HepG2 (cell line): Measurements from ENCODE around the gene ANKRD53. TPM values are rescaled to one million over a fixed set of nuclear protein-coding genes. Genes with fewer than 3 reads are reported as not detected.

Experiments used
- ATM ChIP-seq: fragments of 450-650 bp; IDR thresholded peaks from 2 replicates; pipeline ENCODE4 v1.7.1; 2017; ENCODE audit warnings: mild to moderate bottlenecking, borderline replicate concordance
- BORCS8-MEF2B ChIP-seq: sonication (generic); formaldehyde crosslinking; IDR thresholded peaks from 2 replicates; pipeline ENCODE4 v1.8.0; 2022; ENCODE audit warnings: mild to moderate bottlenecking, missing genetic modification reagents
- ESRRA ChIP-seq: sonication (generic); formaldehyde crosslinking; IDR thresholded peaks from 2 replicates; pipeline ENCODE4 v1.5.1; 2020; ENCODE audit warnings: mild to moderate bottlenecking, low read depth, missing genetic modification reagents
- GZF1 ChIP-seq: sonication (generic); formaldehyde crosslinking; IDR thresholded peaks from 2 replicates; pipeline ENCODE4 v1.5.1; 2020; ENCODE audit warnings: mild to moderate bottlenecking, missing genetic modification reagents
- MED1 ChIP-seq: sonication (generic); formaldehyde crosslinking; IDR thresholded peaks from 2 replicates; pipeline ENCODE4 v1.4.0; 2020; ENCODE audit warnings: missing genetic modification reagents
- PLRG1 ChIP-seq: fragments of 450-650 bp; conservative IDR thresholded peaks from 2 replicates; pipeline ENCODE4 v1.6.1; 2016
- WIZ ChIP-seq: sonication (generic); formaldehyde crosslinking; IDR thresholded peaks from 2 replicates; pipeline ENCODE4 v1.5.1; 2020; ENCODE audit warnings: mild to moderate bottlenecking, missing genetic modification reagents
- ZBTB4 ChIP-seq: sonication (generic); formaldehyde crosslinking; IDR thresholded peaks from 2 replicates; pipeline ENCODE4 v1.4.0; 2020; ENCODE audit warnings: missing genetic modification reagents, mild to moderate bottlenecking, borderline replicate concordance
- ZEB1 ChIP-seq: IDR thresholded peaks from 2 replicates; pipeline ENCODE4 v1.6.1; 2012; ENCODE audit warnings: mild to moderate bottlenecking, low read depth, inconsistent platforms; ENCODE audit not compliant: insufficient replicate concordance
- ZNF3 ChIP-seq: IDR thresholded peaks from 2 replicates; pipeline ENCODE4 v1.7.0; 2017; ENCODE audit warnings: inconsistent platforms
- ZNF407 ChIP-seq: sonication (generic); formaldehyde crosslinking; IDR thresholded peaks from one replicate; pipeline ENCODE4 v1.5.1; 2020; ENCODE audit warnings: mild to moderate bottlenecking, missing genetic modification reagents; ENCODE audit errors: not compliant biosample characterization
- ZNF629 ChIP-seq: sonication (generic); formaldehyde crosslinking; conservative IDR thresholded peaks from 2 replicates; pipeline ENCODE4 v1.5.0; 2020; ENCODE audit warnings: missing genetic modification reagents
- polyA plus RNA-seq, 8 experiments: library from polyadenylated mRNA; depleted of rRNA in 3 of 8; stranded (reverse) in 7 of 8; unstranded in 1 of 8; fragments of >200 nt; fragmentation: Illumina TruSeq in 4 of 8; extraction: Trizol in 4 of 8; gene quantifications; 2 replicates each; pipeline versions ENCODE4 v1.2.1 to v1.2.3, GENCODE V29; 2011 to 2016; ENCODE audit warnings: low read depth in 4 of 8, missing spikeins in 1 of 8, mixed read lengths in 1 of 8; ENCODE audit not compliant: insufficient read depth in 1 of 8
- total RNA-seq, 5 experiments: library from RNA; depleted of rRNA; stranded (reverse); fragments of >200 nt; fragmentation: Illumina TruSeq; extraction: Trizol; gene quantifications; 2 replicates each; pipeline ENCODE4 v1.2.3, GENCODE V29; 2016; ENCODE audit warnings: low read depth in 1 of 5
- TF ChIP-seq, protein P1 (sequence below): sonication (generic); formaldehyde crosslinking; IDR thresholded peaks from 2 replicates; pipeline ENCODE4 v1.5.0; 2020; ENCODE audit warnings: missing genetic modification reagents, mild to moderate bottlenecking, borderline replicate concordance
- TF ChIP-seq, protein P2 (sequence below): IDR thresholded peaks from 2 replicates; pipeline ENCODE4 v1.6.1; 2016; ENCODE audit warnings: low read depth

Gene ANKRD53
- total and polyA plus RNA-seq, 2 of the 13 experiments (the other 11 are each of a cell fraction or from before 2014, with no cell fraction given), result 0.15 TPM; not detected in 1

DNA sequence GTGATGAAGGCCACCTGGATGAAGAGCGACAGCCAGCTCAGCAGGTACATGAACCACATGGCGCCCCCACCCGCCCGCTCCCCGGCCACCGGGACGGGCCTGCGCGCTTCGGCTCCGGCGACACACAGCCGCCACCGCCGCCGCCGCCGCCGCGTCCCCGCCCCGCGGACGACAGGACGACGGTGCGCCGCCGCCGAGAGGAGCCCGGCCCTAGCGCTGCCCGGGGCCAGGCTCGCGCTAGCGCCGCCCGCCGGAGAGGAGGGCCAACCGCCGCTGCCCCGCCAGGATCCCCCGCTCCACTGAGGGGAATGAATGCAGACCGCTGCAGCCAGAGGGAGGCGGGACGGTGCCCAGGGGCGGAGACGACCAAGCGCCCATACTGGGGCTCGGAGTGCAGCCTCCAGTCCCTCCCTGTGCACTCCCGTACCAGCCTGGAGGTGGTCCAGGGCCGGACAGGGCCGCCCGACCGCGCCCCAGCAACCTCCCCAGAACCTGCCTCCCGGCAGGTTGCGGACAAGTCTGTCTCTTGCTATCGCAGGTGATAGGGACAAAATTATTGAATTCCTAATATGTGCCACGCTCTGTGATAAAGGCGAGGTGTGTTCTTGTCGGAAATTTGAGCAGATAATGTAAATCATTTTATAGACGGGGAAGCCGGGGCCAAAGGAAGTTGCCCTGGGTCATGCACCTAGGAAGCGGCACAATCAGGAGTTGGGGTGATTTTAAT, 16.4 kb downstream of the ANKRD53 start, which contains the start of gene TEX261 (continued):
- TF ChIP-seq ZNF407 (no peak), PLRG1 (no peak), ESRRA (no peak), WIZ (CRISPR knock-in tag) (0 out of 2 replicates have a peak, but pooled peaks have one; percentile 90), ZEB1 (peak; percentile 75), BORCS8-MEF2B (CRISPR knock-in tag) (no peak), ZNF629 (0 out of 2 replicates have a peak, but pooled peaks have one; percentile 6), MED1 (CRISPR knock-in tag) (peak; percentile 69), ZNF3 (CRISPR knock-in tag) (no peak), ATM (no peak), ZBTB4 (CRISPR knock-in tag) (0 out of 2 replicates have a peak, but pooled peaks have one; percentile 42), GZF1 (CRISPR knock-in tag) (0 out of 2 replicates have a peak, but pooled peaks have one; percentile 40)
- TF ChIP-seq, protein P1, sequence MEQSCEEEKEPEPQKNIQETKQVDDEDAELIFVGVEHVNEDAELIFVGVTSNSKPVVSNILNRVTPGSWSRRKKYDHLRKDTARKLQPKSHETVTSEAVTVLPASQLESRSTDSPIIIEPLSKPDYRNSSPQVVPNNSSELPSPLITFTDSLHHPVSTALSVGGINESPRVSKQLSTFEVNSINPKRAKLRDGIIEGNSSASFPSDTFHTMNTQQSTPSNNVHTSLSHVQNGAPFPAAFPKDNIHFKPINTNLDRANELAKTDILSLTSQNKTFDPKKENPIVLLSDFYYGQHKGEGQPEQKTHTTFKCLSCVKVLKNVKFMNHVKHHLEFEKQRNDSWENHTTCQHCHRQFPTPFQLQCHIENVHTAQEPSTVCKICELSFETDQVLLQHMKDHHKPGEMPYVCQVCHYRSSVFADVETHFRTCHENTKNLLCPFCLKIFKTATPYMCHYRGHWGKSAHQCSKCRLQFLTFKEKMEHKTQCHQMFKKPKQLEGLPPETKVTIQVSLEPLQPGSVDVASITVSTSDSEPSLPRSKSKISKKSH (CRISPR knock-in tag), result no peak
- TF ChIP-seq, protein P2, sequence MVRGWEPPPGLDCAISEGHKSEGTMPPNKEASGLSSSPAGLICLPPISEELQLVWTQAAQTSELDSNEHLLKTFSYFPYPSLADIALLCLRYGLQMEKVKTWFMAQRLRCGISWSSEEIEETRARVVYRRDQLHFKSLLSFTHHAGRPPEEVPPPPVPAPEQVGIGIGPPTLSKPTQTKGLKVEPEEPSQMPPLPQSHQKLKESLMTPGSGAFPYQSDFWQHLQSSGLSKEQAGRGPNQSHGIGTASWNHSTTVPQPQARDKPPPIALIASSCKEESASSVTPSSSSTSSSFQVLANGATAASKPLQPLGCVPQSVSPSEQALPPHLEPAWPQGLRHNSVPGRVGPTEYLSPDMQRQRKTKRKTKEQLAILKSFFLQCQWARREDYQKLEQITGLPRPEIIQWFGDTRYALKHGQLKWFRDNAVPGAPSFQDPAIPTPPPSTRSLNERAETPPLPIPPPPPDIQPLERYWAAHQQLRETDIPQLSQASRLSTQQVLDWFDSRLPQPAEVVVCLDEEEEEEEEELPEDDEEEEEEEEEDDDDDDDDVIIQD (CRISPR knock-in tag), result no peak; the same call in 1 of the 2 replicates
